Measurements from ENCODE around the gene STARD7. TPM values are rescaled to one million over a fixed set of nuclear protein-coding genes. Genes with fewer than 3 reads are reported as not detected.
A peak's percentile ranks its signal among the peaks of the same experiment; 100 is the strongest.

The STARD7 gene
- total RNA-seq, 4 donors from 2014 or later, result 211 to 292 (median 266) TPM

DNA sequence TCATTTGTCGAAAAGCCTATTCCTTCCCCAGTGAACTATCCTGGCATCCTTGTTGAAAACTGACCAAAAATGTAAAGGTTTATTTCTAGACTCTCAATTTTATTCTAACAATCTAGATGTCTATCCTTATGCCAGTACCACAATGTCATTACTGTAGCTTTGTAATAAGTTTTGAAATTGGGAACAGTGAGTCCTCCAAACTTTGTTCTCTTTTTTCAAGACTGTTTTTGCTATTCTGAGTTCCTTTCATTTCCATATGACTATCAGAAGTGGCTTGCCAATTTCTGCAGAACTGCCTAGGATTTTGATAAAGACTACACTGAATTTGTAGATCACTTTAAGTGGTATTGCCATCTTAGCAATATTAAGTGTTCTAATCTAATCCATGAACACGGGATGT lies 9.7 kb downstream of the STARD7 start:
- 93 to 94% methylated on average over 2 of the region's 2 CpGs for WGBS, 2 donors
- Histone ChIP-seq H3K27ac (peak overlapping the region in 1 of 3 donors; percentile 52), H3K4me1 (peaks cover 56 to 58% of the 10 kb centered on the region in 2 donors), H3K27me3 (no peaks in the 10 kb centered on the region), H3K36me3 (peaks cover 12 to 13% of the 10 kb centered on the region in 2 donors), H3K4me3 (replicated peaks in 1 of 3) (no peak overlapping the region), H3K9me3 (no peaks in the 10 kb centered on the region)
- TF ChIP-seq POLR2A (IDR thresholded peaks at IDR 0.05), result no peak
- no peak for TF ChIP-seq CTCF (IDR thresholded peaks at IDR 0.05)
- intact Hi-C loops (cut with DNase I), result no loop called here
- DNase-seq, result no peak

DNA sequence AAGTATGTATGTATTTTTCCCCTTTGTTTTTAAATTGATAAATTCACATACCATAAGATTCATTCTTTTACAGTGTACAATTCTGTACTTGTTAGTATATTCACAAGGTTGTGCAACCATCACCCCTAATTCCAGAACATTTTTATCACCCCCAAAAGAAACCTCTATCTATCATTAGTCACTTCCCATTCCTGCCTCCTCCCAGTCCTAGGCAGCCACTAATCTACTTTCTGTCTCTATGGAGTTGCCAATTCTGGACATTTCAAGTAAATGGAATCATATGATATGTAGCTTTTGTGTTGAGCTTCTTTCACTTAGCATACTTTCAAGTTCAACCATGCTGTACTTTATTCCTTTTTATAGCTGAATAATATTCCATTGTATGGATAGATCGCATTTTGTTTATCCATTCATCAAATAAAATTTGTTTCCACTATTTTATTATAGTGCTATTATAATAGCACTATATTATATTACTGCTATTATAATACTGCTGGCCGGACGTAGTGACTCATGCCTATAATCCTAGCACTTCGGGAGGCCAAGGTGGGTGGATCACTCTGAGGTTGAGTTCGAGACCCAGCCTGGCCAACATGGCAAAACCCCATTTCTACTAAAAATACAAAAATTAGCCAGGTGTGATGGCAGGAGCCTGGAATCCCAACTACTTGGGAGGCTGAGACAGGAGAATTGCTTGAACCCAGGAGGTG lies 10.9 kb downstream of the STARD7 start:
- Histone ChIP-seq H3K4me1 (peaks cover 44 to 45% of the 10 kb centered on the region in 2 donors), H3K27ac (no peak overlapping the region), H3K27me3 (no peaks in the 10 kb centered on the region), H3K9me3 (no peaks in the 10 kb centered on the region), H3K4me3 (replicated peaks in 1 of 3) (no peak overlapping the region), H3K36me3 (peaks cover 21 to 25% of the 10 kb centered on the region in 2 donors)
- intact Hi-C loops (cut with DNase I), result no loop called here
- no peak for DNase-seq
- WGBS, 2 donors, result 90 to 94% methylated on average over 5 of the region's 5 CpGs
- TF ChIP-seq POLR2A (IDR thresholded peaks at IDR 0.05), result no peak
- no peak for TF ChIP-seq CTCF (IDR thresholded peaks at IDR 0.05)

GRCh38 chr2:96195410-96196066 lies 13.1 kb downstream of the STARD7 start:
- no peak overlapping the region for H3K27ac ChIP-seq
- intact Hi-C loops (cut with DNase I), result no loop called here
- TF ChIP-seq POLR2A (IDR thresholded peaks at IDR 0.05), result no peak
- no peak for TF ChIP-seq CTCF (IDR thresholded peaks at IDR 0.05)
- no peak for DNase-seq
- no peaks in the 10 kb centered on the region for H3K9me3 ChIP-seq
- 85 to 86% methylated on average over 10 of the region's 10 CpGs for WGBS, 2 donors
- H3K4me3 ChIP-seq (replicated peaks in 1 of 3), result no peak overlapping the region
- no peaks in the 10 kb centered on the region for H3K27me3 ChIP-seq
- peaks cover 37 to 47% of the 10 kb centered on the region in 2 donors for H3K36me3 ChIP-seq
- peaks cover 22 to 24% of the 10 kb centered on the region in 2 donors for H3K4me1 ChIP-seq

DNA sequence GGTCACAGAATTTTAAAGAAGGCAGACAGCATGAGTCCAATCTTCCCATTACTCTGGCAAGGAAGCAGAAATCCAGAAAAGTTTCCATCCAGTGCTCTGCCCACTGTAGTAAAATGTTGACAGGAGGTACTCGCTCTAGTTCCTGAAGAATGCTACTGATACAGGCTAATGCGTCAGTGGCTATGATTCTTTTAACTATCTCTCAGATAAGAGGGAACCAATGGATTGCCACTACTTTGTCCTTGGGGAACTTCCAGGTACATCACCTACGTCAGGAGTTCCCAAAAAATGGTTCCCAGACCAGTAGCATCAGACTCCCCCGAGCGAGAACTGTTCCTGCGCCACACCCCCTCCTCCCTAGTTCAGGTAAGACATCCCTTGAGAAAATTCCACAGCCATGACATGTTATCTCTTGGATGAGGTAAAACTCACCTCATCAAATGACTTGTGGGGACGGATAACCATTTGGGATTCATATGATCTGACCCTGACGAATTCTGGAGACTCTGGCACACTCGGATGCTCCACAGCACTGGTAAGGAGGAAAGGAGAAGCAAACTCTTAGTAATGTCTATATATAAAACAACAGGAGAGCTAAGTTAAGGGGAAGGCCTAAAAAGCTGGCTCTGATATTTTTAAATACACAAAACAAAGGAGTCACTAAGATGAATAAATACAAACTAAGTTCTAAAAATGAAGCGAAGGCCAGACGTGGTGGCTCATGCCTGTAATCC lies 16.5 kb downstream of the STARD7 start:
- WGBS, 2 donors, result 95 to 97% methylated on average over 11 of the region's 11 CpGs

More for the DNA sequence above, 16.5 kb downstream of the STARD7 start:
- Histone ChIP-seq H3K4me1 (no peaks in the 10 kb centered on the region), H3K4me3 (replicated peaks in 1 of 3) (no peak overlapping the region), H3K36me3 (peaks cover 54 to 64% of the 10 kb centered on the region in 2 donors), H3K27me3 (no peaks in the 10 kb centered on the region), H3K27ac (no peak overlapping the region), H3K9me3 (no peaks in the 10 kb centered on the region)
- intact Hi-C loops (cut with DNase I), result no loop called here
- DNase-seq, result no peak
- no peak for TF ChIP-seq POLR2A (IDR thresholded peaks at IDR 0.05)
- no peak for TF ChIP-seq CTCF (IDR thresholded peaks at IDR 0.05)

Measured in thyroid gland (tissue), 4 donors.